NCI-H2196 treated with DMSO at 0.1 percent for 48 hours (cell line): Measurements from ENCODE around the gene AFTPH.

Experiments used
- DNase-seq: peaks from one replicate; lab custom pipeline; 2025; ENCODE audit not compliant: unreplicated experiment; lab: John Stamatoyannopoulos, UW

Gene AFTPH

GRCh38 chr2:64537991-64538390 lies 13.9 kb downstream of the AFTPH start:
- no peak for DNase-seq

GRCh38 chr2:64538764-64539433 lies 14.8 kb downstream of the AFTPH start:
- no peak for DNase-seq

- DNase-seq = no peak
Observed at GRCh38 chr2:64540615-64541014, 16.5 kb downstream of the AFTPH start.

GRCh38 chr2:64541547-64541946 lies 17.4 kb downstream of the AFTPH start:
- DNase-seq = no peak

- no peak for DNase-seq
Observed at GRCh38 chr2:64542071-64543007, 18.2 kb downstream of the AFTPH start.

GRCh38 chr2:64543008-64543697 lies 19.0 kb downstream of the AFTPH start:
- no peak for DNase-seq

- DNase-seq = no peak
Observed at GRCh38 chr2:64548761-64549160, 24.6 kb downstream of the AFTPH start.

GRCh38 chr2:64550042-64550441 lies 25.9 kb downstream of the AFTPH start:
- DNase-seq = no peak

- no peak for DNase-seq
Observed at GRCh38 chr2:64551851-64552250, 27.7 kb downstream of the AFTPH start.

- DNase-seq = no peak
Observed at GRCh38 chr2:64554117-64554516, 30.0 kb downstream of the AFTPH start.

GRCh38 chr2:64558445-64559081 lies 34.4 kb downstream of the AFTPH start:
- no peak for DNase-seq

- DNase-seq = no peak
Observed at GRCh38 chr2:64562148-64562784, 38.1 kb downstream of the AFTPH start.

GRCh38 chr2:64563436-64563938 lies 39.4 kb downstream of the AFTPH start:
- no peak for DNase-seq

- no peak for DNase-seq
Observed at GRCh38 chr2:64565949-64566710, 42.0 kb downstream of the AFTPH start.

- DNase-seq = no peak
Observed at GRCh38 chr2:64567473-64567872, 43.3 kb downstream of the AFTPH start.

GRCh38 chr2:64568836-64569235 lies 44.7 kb downstream of the AFTPH start:
- no peak for DNase-seq

- DNase-seq = no peak
Observed at GRCh38 chr2:64574871-64575270, 50.7 kb downstream of the AFTPH start.

GRCh38 chr2:64581018-64581417 lies 56.9 kb downstream of the AFTPH start:
- no peak for DNase-seq

- no peak for DNase-seq
Observed at GRCh38 chr2:64581777-64582539, 57.8 kb downstream of the AFTPH start.
